NCI-H1092 treated with DMSO at 0.1 percent for 48 hours (cell line): ENCODE measurements around the gene TRAF4.
"Not testable (repeated sequence)": the region's sequence is repeated elsewhere in the genome, so short reads cannot be mapped to it uniquely, and the experiment has no call there.

ENCODE experiments used
- DNase-seq: peaks from one replicate; lab custom pipeline; 2025; lab: John Stamatoyannopoulos, UW

The TRAF4 gene

DNA sequence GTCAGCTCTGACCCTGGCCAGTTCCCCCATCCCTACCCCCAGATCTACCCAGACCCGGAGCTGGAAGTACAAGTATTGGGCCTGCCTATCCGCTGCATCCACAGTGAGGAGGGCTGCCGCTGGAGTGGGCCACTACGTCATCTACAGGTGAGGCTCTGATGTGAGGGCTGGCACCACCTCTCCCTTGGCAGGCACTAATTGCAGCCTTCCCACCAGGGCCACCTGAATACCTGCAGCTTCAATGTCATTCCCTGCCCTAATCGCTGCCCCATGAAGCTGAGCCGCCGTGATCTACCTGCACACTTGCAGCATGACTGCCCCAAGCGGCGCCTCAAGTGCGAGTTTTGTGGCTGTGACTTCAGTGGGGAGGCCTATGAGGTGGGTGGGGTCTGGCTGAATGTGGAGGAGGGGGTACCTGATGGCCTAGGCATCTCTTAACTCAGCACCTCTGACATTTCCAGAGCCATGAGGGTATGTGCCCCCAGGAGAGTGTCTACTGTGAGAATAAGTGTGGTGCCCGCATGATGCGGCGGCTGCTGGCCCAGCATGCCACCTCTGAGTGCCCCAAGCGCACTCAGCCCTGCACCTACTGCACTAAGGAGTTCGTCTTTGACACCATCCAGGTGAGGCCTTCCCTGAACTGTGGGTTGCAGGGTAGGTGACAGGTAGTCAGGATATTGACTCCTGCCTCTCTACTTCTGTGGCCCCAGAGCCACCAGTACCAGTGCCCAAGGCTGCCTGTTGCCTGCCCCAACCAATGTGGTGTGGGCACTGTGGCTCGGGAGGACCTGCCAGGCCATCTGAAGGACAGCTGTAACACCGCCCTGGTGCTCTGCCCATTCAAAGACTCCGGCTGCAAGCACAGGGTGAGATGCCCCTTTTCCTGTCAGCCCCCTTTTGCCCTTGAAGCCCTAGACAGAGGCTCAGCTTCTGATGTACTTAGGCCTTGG is 4.3 kb downstream of the TRAF4 start:
- no peak for DNase-seq

DNA sequence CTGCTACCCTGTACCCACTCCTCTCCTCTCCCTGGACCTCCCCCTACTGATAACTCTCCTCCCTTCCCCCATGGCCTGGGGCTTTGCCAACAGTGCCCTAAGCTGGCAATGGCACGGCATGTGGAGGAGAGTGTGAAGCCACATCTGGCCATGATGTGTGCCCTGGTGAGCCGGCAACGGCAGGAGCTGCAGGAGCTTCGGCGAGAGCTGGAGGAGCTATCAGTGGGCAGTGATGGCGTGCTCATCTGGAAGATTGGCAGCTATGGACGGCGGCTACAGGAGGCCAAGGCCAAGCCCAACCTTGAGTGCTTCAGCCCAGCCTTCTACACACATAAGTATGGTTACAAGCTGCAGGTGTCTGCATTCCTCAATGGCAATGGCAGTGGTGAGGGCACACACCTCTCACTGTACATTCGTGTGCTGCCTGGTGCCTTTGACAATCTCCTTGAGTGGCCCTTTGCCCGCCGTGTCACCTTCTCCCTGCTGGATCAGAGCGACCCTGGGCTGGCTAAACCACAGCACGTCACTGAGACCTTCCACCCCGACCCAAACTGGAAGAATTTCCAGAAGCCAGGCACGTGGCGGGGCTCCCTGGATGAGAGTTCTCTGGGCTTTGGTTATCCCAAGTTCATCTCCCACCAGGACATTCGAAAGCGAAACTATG is 5.2 kb downstream of the TRAF4 start:
- no peak for DNase-seq

DNA sequence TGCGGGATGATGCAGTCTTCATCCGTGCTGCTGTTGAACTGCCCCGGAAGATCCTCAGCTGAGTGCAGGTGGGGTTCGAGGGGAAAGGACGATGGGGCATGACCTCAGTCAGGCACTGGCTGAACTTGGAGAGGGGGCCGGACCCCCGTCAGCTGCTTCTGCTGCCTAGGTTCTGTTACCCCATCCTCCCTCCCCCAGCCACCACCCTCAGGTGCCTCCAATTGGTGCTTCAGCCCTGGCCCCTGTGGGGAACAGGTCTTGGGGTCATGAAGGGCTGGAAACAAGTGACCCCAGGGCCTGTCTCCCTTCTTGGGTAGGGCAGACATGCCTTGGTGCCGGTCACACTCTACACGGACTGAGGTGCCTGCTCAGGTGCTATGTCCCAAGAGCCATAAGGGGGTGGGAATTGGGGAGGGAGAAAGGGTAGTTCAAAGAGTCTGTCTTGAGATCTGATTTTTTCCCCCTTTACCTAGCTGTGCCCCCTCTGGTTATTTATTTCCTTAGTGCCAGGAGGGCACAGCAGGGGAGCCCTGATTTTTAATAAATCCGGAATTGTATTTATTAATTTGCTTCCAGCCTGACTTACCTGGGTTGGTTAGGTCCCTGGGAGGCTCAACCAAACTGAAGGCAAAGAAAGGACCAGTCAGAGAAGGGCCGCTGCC is 5.8 kb downstream of the TRAF4 start:
- DNase-seq, result no peak

DNA sequence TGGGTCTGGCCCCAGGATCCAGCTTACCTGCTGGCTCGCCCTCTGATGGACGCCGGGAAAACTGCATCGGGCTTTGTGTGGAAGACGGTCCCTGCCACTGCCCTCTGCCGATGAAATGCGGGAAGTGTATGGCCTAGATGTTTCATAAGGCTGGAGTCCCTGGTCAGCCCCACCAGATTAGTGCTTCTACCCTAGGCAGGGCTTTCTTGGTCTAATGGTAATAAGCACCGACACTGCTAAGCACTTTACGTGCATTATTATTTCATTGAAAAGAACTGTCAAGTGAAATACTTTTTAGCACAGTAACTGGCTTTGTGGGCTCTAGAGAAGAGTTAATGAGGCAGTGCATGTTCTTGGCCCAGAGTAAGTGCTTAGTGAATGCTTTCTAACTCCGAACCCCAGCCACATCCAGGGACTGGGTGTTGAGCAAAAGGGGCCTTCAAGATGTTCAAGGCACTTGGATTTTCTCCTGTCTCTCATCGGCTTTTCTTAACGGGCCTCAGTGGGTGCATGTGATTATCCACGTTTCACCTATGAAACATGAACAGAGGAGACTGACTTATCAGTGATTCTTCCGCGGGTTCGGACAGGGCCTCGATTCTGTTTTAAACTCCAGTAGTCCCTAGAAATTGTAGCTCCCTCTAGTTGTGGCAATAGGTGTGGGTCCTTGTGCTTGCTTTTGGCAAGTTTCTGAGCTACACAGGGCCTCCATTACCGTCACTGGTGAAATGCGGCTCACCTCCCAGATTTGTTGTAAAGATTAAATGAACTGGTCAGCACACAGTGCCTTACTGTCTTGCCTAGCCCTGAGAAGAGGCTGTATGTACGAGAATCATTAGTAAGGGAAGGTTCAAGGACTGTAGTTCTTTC is 6.6 kb downstream of the TRAF4 start:
- DNase-seq, result peak; percentile 81

DNA sequence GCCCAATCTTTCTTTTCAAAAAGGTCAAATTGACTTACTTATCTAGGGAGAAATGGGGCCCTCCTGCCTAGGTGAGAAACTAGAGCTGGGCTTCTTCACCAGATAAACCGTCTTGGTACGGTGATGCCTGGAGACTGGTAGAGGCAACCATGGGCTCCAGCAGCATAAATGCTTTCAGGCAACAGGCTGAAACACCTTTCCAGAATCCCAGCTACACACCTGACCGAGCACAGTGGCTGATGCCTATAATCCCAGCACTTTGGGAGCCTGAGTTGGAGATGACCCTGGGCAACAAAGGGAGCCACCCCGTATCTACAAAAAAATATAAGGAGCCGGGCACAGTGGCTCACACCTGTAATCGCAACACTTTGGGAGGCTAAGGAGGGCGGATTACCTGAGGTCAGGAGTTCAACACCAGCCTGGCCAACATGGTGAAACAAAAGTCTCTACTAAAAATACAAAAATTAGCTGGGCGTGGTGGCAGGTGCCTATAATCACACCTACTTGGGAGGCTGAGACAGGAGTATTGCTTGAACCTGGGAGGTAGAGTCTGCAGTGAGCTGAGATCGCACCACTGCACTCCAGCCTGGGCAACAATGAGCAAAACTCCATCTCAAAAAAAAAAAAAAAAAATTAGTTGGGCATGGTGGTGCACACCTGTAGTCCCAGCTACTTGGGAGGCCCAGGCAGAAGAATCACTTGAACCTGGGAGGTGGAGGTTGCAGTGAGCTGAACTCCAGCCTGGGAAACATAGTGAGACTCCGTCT is 8.0 kb downstream of the TRAF4 start:
- no peak for DNase-seq

DNA sequence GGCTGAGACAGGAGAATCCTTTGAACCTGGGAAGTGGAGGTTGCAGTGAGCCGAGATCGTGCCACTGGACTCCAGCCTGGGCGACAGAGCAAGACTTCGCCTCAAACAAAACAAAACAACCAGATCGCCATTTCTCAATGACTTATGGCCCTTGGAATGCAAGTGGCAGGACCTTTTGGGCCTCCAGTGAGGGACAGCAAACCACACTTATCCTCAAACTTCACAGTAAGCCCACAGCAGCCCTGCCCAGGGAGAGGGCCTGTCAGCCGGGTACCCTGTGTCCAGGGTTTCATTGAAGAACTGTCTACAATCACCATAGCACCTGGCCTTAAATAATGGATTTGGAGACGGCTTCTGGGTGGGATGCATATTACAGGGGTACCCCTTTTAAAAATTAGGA is 11.7 kb downstream of the TRAF4 start:
- no peak for DNase-seq

DNA sequence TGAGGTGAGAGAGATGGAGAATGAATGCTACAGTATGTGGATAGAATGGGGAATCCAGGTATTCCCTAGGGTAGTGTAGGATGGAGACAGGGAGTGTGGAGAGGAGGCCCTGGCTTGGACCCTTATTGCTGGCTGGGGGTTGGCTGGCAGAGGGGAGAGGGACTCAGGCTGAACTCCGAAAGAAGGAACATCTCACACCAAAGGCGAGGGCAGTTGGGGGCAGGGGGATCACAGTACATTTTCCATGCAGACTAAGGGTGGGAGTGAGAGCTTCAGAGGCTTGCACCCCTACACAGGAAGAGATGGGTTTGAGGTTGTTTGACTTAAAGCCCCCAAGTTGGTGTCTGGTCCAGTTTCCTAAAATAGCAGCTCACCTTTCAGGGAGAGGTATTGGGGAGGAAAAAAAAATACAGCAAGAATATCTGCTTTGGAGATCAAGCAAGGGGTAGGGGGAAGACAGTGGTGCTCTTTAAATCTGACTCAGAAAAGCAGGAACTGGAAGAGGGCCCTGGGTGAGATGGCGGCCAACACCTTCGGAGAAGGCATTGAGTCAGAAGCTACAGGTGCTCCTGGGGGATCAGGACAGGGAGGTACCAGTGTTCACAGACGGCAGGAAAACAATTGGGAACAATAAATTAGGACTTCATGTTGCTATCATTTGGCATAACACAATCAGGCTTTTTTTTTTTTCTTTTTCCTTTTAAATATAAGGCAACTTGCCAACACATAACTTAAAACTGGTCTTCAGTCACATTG is 12.4 kb downstream of the TRAF4 start:
- DNase-seq, result no peak

DNA sequence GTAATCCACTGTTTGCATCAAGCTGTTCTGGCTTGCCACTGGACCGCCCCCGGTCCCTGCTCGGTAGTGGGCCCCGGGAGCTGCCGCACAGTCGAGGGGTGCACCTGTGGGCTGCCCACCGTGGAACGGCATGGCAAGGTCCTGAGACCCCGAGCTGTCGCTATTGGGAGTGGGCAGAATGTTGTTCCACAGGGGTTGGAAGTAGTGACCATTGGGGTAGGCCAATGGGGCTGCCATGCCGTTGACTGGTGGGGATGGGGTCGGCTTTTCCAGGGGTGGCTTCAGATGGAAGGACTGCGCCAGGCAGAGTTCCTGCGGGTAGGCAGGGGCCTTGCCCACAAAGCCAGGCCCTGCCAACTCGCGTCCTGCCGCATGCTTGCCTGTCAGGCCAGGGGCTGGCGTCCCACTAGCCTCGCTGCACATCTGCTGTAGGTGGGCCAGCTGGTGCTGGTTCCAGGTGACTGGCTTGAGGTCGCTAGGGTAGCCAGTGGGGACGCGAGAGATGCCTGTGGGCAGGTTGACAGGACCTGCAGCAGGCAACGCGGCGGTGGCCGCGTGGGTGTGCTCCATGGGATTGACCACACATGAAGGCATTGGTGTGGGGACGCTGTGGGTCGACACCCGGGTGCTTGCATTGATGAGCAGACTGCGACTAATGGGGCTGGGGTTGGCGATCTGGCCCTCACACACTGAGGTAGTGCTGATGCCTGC is 14.8 kb downstream of the TRAF4 start:
- DNase-seq, result no peak

DNA sequence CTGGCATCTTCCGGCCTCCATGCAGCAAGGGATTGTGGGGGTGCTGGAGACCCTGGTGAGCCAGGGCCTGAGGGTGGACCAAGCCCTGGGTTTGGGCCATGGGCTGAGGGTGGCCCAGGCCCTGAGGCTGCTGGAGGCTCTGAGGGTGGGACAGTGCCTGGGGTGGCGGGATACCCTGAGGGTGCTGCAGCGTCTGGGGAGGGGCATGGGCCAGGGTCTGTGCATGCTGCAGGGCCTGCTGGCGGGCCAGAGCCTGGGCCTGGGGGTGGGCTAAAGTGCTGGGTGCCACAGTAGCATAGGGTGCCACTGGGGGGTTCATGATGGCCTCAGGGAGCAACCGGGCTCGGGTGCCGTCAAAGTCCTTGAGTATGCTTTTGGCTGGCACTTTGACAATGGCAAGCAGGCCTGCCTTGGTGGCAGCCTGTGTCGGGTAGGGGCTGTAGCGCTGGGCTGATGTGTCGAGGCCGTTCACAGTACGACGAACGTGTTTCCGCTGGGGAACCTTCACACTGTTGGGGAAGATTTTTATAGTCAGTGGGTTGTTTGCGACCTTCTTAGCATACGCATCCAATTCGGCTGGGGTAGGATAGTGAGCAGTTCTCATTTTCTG is 15.6 kb downstream of the TRAF4 start:
- no peak for DNase-seq

DNA sequence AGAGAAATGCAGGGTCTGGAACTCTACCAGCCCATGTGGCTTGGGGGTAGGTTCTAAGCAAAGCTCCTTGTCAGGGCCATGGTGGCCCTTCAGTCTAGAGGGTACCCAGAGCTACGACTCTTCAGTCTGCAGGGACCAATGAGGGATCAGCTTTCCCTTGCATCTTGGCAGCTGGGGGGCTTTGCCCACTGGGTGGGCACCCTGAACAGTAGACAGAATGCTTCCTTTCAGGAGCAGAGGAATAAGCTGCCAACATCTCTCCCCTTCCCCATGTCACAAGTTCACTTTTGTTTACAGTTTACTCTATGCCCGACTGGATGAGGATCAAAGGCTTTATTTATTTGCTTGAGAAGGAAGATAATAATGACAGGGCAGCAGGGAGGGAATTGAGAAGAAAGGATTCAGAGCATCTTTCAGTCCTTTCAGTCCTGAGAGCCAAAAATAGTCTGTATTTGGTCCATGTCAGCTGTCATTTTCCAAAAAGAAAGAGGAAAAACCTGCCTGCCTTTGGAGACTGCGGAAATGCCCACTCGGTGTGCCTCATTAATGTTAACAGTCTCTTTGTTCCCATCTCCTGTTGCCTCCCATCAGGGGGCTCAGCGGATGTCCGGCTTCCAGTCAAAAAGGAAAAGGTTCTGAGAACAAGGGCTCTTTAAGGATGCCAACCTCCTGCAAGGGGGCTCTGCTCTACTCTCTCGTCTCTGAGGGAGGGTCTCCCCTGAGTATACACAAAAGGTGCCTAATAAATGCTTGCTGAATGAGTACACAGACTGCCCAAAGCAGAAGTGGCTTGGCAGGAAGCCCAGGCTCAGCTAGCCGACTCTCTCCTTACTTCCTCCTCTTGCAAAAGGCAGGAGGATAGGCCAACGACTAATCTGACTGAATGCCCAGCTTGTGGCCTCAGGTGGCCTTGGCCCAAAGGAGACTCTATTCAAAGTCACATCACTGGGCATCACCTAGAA is 17.1 kb downstream of the TRAF4 start:
- peak; percentile 93 for DNase-seq

DNA sequence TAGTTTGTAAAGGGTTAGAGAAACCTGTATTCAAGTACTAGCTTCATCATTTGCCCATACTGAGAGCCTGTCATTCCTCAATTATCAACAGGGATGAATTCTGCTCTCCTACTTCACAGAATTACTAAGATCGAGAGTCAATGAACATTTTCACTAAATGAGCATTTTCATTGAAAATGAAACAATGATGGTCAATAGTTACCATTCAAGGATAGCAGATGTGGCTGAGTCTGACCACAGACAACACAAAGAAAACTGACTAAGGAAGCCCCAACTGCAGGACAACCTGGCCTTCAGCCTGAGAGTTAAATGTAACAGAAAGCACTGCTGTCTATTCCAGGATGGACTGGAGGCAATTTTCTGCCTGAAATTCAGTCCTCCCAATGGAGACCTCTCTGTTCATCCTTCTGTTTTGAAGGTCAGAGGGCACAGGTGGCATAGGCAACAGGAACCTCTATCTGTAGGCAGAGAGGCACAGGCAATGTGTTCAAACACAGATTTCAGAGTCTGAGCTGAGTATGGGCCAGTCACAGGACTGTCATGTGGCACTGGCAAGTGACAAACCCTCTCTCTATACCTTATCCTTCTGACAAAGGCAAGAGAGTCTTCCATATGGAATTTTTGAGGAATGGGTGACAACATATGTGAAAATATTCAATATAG is 19.5 kb downstream of the TRAF4 start:
- no peak for DNase-seq

DNA sequence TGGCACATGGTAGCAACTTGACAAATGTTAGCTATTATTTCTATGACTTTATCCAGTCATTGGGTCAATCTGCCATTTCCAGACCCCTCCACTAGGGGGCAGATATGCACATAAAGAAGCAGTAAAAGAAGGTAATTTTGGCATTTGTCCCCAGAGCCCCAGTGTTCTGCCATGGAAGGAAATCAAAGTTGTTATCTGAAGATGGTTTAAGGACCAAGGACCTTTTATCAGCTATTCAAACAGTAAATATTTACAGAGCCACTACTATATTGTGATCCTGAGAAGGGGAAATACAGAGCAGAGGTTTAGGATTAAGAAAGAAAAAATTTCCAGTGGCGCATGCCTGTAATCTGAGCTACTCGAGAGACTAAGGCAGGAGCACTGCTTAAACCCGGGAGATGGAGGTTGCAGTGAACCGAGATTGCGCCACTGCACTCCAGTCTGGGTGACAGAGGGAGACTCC is 20.0 kb downstream of the TRAF4 start:
- DNase-seq, result peak; percentile 51

DNA sequence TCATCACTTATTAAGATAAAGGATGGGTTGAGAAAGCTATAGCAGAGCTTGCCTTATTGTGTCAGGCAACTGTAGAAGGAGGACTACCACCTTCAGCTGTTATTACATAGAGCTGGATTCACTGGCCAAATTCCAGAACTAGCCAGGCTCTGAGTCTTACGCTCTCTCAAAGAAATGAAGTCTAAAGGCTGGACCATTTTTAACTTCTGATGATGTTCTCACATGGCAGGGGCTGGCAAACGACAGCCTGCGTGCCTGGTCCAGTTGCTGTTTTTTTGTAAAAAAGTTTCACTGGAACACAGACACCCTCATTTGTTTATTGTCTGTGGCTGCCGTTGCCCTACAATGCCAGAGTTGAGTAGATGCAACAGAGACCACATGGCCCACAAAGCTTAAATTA is 21.2 kb downstream of the TRAF4 start:
- no peak for DNase-seq

DNA sequence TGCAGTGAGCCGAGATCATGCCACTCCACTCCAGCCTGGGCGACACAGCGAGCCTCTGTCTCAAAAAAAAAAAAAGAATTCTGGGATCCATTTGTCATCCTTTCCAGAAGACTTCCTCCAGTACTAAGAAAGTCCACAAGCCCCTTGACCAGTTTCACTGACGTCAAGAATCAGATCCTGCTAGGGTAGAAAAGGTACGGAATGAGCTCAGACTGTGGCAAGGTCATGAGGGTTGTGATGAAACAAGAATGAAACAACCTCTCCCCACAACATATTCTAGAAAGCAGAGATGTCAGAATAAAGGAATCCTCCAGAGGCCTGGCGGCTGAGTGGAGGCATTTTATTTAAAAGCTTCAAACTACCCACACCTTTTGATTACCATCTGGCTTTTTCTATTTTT is 29.9 kb downstream of the TRAF4 start:
- no peak for DNase-seq

DNA sequence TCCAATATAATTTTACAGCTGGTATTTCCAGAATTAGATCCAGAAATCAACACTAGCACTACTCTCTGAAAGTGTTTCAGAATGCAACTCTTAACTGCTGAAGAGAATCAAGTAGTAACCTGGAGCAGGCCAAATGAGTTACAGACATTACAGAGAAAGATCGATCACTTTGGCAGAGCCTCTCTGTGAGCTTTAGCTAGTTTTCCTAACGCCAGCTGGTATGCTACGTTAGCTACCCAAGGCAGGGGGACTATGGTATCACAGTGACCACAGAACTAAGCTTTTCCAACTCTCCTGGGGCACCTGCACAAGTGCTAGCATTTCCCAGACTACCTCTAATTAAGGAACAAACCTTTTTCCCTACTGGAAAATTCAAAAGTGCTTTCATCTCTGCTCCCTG is 30.4 kb downstream of the TRAF4 start:
- no peak for DNase-seq

DNA sequence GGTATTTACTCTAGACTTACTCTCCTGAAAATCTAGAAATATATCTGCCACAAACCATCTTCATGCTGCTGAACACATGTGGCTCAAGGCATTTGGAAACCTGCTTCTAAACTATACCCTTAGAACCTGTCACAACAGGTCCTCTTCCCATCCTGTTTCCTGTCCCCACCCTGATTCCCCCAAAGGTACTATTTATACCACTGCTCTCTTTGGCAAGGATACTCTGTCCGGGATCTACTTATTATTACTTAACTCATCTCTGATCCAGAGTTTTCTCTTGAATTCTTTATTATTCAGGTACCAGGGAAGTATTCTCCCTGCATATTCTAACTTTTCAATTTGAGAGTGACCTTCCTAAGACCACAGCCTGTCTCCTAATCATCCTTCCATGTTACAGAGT is 33.4 kb downstream of the TRAF4 start:
- DNase-seq, result no peak

DNA sequence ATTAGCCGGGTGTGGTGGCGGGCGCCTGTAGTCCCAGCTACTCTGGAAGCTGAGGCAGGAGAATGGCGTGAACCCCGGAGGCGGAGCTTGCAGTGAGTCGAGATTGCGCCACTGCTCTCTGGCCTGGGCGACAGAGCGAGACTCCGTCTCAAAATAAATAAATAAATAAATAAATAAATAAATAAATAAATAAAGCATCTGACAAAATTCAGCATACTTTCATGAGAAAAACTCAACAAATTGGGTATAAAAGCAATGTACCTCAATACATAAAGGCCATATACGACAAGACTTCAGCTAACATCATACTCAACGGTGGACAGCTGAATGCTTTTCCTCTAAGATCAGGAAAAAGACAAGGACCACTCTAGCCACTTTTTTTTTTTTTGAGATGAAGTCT is 35.8 kb downstream of the TRAF4 start:
- DNase-seq, result not testable (repeated sequence)
